Skeletal muscle satellite cell (primary cell): ENCODE data around the gene KNCN.

Experiments
- H3K27me3 ChIP-seq: 2 replicates; pipeline ENCODE4 v1.7.0; 2013; ENCODE audit warnings: low read length; ENCODE audit not compliant: control insufficient read depth, insufficient read depth
- H3K36me3 ChIP-seq: 2 replicates; pipeline ENCODE4 v1.7.0; 2013; ENCODE audit warnings: mild to moderate bottlenecking, control low read depth, low read length; ENCODE audit not compliant: insufficient read depth
- H3K4me1 ChIP-seq: 2 replicates; pipeline ENCODE4 v1.7.0; 2013; ENCODE audit warnings: low read length; ENCODE audit not compliant: control insufficient read depth, insufficient read depth
- H3K4me2 ChIP-seq: 2 replicates; pipeline ENCODE4 v1.7.0; 2013; ENCODE audit warnings: mild to moderate bottlenecking, low read length
- H3K4me3 ChIP-seq: 2 replicates; pipeline ENCODE4 v1.7.0; 2013; ENCODE audit warnings: low read length
- H3K9ac ChIP-seq: 2 replicates; pipeline ENCODE4 v1.7.0; 2013; ENCODE audit warnings: mild to moderate bottlenecking, low read depth, low read length, moderate library complexity
- H3K9me3 ChIP-seq: replicated peaks from 2 replicates; pipeline ENCODE4 v1.7.0; 2013; ENCODE audit warnings: mild to moderate bottlenecking, control low read depth, low read length

KNCN gene

DNA sequence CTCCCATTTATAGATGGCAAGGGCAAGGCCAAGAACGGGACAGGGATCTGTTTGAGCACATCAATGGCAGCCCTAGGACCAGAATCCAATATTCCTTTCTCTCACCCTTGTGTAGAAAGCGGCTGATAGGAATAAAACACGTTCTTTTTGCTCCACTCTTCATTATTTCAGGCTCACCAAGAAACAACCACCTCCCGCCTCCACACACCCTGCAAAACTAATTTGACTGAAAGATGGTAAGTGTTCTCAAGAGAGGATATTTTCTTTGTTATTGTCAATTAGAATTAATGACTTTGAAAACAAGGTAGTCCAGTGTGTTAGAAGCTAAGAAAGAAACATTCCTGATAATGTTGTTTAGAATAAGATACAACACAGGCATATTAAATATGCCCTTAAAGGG, 11.9 kb upstream of the KNCN start:
- no peaks in the 10 kb centered on the region for H3K4me1 ChIP-seq
- H3K9me3 ChIP-seq = no peaks in the 10 kb centered on the region
- H3K36me3 ChIP-seq = peaks cover 28% of the 10 kb centered on the region
- H3K4me2 ChIP-seq = no peak overlapping the region
- no peak overlapping the region for H3K4me3 ChIP-seq
- H3K9ac ChIP-seq = no peak overlapping the region
- no peaks in the 10 kb centered on the region for H3K27me3 ChIP-seq

DNA sequence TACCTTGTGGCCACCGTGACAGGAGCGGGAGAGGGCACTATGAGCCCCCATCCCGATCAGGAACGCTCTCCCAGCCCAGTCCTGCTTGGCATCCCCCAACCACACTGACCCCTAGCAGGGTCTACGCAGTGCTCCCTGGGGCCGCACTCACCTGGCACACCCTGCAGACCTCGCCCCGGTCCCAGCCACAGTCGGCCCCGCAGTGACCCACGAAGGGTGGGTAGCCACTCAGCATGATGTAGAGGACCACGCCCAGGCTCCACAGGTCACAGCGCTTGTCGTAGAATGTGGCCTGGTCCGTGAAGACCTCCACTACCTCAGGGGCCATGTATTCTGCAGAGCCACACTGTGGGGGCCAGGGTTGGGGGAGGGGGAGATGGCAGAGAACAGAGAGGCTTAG, 11.1 kb upstream of the KNCN start:
- Histone ChIP-seq H3K36me3 (peaks cover 29% of the 10 kb centered on the region), H3K9me3 (no peaks in the 10 kb centered on the region), H3K27me3 (no peaks in the 10 kb centered on the region), H3K9ac (no peak overlapping the region), H3K4me3 (no peak overlapping the region), H3K4me2 (no peak overlapping the region), H3K4me1 (peaks cover 1% of the 10 kb centered on the region)

DNA sequence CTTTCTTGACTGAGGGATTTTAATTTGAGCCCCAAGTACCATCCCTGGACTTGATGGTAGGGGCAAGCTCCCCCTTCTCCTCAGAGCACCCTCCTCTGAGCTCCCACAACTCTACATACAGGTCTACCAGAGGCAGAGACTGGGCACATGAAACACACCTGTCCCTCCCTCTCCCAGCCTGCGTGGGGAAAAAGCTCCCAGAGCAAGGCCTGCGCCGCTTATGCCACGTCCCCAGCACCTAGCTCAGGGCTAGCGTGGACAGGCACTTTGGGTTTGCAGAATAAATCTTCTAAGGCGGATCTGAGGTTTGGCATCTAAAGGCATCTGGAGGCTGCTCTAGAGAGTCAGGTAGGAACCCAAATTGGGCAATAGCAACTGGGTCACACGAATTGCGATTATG, 7.5 kb upstream of the KNCN start:
- no peak overlapping the region for H3K4me2 ChIP-seq
- H3K27me3 ChIP-seq = no peaks in the 10 kb centered on the region
- peaks cover 23% of the 10 kb centered on the region for H3K36me3 ChIP-seq
- H3K9me3 ChIP-seq = no peaks in the 10 kb centered on the region
- H3K4me1 ChIP-seq = peaks cover 12% of the 10 kb centered on the region
- no peak overlapping the region for H3K4me3 ChIP-seq
- no peak overlapping the region for H3K9ac ChIP-seq

DNA sequence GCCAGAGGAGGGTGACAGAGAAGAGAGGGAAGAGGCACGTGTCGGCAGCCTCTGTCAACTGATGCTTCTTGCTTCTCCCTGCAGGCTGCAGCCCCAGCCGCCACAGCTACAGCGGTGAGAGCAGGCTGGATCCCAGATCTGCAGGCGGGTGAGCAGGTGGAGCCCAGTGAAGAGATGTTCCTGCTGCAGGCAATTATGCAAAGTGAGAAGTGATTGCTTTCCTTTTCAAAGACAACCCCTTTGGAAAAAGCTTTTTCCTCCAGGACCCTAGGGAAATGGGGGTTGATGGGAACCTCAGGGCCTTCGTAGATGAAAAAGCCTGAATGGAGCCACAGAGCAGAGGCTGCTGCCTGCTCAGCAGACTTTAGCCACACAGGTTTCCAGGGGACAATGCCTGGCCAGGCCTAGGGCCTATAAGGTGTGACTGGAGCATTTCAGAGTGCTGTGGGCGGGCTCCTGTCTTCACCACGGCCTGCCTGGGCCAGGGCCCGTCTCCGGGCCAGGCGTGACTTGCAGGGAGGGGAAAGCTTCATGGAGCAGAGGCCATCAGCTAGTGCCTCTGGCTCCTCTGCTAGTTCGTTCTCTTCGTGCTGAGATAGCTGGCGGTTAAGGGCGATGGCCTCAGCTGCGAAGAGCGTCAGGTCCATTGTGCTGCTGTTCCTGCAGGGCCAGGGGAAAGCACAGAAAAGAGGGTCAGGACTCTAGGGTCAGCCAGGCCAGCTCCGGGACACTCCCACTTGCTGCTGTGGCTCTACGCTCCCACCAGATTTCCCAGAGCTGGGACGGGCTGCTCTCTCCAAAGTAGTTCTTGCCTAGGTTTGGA, 6.9 kb upstream of the KNCN start:
- Histone ChIP-seq H3K36me3 (peaks cover 23% of the 10 kb centered on the region), H3K9me3 (no peaks in the 10 kb centered on the region), H3K9ac (no peak overlapping the region)

DNA sequence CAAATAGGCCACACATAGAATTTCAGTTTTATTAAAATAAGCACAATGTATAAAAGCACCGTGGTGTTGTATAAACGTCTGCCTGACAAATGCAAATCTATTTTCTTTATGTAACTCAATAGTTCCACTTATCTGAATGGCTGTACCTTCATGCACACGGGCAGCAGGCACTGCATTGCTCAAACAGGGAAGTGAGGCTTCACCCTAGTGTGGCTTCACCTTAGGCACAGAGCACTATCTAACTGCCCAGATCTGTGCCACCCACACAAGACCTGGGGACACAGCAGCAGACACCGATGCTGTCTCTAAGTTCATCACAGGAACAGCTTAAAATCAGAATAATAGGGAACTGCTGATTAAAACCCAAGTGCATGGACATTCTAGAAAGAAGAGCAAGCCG, 6.0 kb upstream of the KNCN start:
- Histone ChIP-seq H3K27me3 (no peaks in the 10 kb centered on the region), H3K36me3 (peaks cover 15% of the 10 kb centered on the region), H3K4me1 (peaks cover 12% of the 10 kb centered on the region), H3K4me3 (no peak overlapping the region), H3K9me3 (no peaks in the 10 kb centered on the region), H3K4me2 (no peak overlapping the region), H3K9ac (no peak overlapping the region)

More for the DNA sequence above, 6.9 kb upstream of the KNCN start:
- Histone ChIP-seq H3K27me3 (no peaks in the 10 kb centered on the region), H3K4me2 (no peak overlapping the region), H3K4me3 (no peak overlapping the region), H3K4me1 (peaks cover 12% of the 10 kb centered on the region)

DNA sequence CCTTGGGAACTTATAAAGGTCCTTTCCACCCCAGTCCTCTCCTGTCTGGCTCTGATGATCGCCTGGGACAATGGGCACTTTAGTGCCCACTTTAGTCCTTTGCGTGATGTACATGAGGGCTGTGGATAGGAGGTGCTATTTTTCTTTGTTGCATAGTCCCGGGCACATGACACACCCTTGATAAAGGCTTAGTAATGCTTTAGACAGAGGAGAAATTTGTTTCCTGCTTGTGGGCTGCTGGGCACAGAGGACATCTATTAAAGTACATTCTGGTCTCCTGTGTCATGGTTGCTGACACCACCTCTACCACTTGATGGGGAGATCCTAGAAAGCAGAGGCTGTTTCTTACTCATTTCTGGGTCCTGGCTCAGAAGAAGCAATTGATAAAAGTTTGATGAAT, 5.4 kb upstream of the KNCN start:
- no peak overlapping the region for H3K4me3 ChIP-seq
- peaks cover 12% of the 10 kb centered on the region for H3K4me1 ChIP-seq
- no peak overlapping the region for H3K4me2 ChIP-seq
- H3K9me3 ChIP-seq = no peaks in the 10 kb centered on the region
- peaks cover 14% of the 10 kb centered on the region for H3K36me3 ChIP-seq
- no peaks in the 10 kb centered on the region for H3K27me3 ChIP-seq
- H3K9ac ChIP-seq = no peak overlapping the region

DNA sequence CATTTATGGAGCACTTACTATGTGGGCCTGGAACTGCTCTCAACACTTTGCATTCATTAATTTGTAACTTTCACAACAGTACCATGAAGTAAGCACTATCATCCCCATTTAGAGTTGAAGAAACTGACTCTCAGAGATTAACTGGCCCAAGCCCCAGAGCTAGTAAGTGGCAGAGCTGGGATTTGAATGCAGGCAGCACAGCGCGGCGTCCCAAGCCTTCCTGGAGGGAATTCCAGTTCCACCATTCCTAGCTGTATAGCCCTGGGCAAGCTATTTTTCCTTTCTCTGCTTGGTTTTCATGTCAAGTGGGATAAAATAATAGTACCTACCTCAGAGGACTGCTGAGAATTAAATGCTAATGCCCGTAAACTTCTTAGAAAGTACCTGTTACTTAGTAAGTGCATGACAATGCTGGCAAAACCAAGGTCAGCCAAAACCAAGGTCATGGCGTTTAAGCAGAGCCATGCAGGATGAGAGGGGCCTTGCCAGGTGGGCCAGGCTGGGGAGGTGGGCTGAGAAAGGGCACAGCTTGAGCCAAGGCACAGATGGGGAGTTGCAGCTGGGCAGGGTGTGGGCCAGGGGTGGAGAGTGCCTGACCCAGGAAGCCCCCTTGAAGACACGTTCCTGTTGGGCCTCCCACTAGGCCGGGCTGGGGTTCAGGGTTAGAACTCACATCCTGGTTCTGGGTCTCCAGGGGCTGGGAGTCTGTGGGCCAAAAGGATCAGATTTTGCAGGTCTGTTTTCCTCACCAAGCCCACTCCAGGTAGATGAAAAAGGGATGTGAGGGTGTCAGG, 4.6 kb upstream of the KNCN start:
- Histone ChIP-seq H3K4me3 (no peak overlapping the region), H3K9ac (no peak overlapping the region), H3K36me3 (peaks cover 8% of the 10 kb centered on the region), H3K27me3 (peaks cover 5% of the 10 kb centered on the region), H3K4me2 (no peak overlapping the region), H3K9me3 (no peaks in the 10 kb centered on the region), H3K4me1 (peaks cover 12% of the 10 kb centered on the region)

DNA sequence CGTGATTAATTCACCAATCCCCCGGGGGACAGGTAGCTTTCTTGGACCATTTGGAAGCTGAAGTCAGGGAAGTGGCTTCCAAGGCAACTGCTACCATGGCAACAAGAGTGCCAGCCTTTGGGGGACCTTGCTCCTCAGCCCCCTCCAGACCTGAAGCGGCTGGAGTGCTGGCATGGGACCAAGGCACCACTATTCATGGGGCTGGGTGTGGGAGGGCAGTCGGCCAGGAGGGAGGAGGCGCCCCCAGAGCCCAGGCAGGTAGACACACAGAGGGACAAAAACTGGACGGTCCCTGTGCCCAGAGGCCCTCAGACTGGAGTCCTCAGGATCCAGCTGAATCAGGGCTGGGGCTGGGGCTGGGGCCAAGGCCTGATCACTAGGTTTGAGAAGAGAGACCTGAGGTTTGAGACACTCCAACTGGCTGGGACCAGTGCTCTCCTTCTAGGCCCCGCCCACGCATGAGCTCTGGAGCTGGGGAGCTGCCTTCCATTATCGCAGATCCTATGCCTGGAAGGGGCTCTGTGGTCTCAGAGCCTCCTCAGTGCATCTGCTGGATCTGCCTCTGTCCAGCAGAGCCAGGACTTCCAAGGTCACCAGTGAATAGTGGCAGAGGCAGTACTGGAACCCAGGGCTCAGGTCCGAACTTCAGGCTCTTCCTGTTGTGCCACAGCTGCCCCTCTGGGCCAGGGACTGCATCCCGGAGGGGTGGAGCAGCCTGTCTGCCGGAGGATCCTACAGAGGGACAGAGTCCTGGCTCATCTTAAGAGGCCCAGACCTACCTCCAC, 3.3 kb upstream of the KNCN start:
- H3K36me3 ChIP-seq = peaks cover 5% of the 10 kb centered on the region
- peaks cover 12% of the 10 kb centered on the region for H3K4me1 ChIP-seq
- peaks cover 13% of the 10 kb centered on the region for H3K27me3 ChIP-seq
- no peak overlapping the region for H3K9ac ChIP-seq
- H3K9me3 ChIP-seq = no peaks in the 10 kb centered on the region
- no peak overlapping the region for H3K4me3 ChIP-seq
- H3K4me2 ChIP-seq = no peak overlapping the region

DNA sequence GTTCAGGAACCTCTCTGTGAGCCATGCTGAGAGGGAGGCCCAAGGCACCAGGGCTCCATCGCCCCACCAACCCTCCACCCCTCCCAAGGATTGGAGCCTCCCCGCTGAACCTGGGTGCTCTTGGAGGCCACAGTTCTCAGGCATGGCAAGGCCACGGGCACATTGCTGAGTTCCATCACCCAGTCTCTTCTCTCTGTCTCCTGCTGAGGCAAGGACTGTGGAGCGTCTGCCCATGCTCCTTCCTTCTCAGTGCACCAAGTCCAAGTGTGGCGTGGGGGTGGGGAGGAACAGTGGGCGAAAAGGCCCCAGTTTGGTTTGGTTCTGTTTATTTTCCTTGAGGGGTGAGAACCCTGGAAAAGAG, 2.8 kb upstream of the KNCN start:
- Histone ChIP-seq H3K4me3 (no peak overlapping the region), H3K4me2 (no peak overlapping the region), H3K9ac (no peak overlapping the region), H3K4me1 (peaks cover 12% of the 10 kb centered on the region), H3K36me3 (peaks cover 5% of the 10 kb centered on the region), H3K27me3 (peaks cover 13% of the 10 kb centered on the region), H3K9me3 (no peaks in the 10 kb centered on the region)

DNA sequence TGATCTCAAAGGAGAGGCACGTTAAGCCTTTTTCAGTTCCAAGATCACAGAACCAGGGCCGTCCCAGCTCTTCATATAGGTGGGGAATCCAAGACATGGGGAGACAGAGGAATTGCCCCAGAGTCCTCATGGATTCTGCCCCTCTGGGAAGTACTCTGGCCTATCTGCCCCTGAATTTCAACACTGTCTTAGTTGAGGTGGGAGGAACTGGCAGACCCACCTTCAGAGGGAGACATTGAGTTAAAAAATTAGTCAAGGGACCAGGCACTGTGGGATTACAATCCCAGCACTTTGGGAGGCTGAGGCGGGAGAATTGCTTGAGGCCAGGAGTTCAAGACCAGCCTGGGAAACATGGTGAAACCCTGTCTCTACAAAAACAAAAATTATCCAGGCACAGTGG, 2.1 kb upstream of the KNCN start:
- H3K4me1 ChIP-seq = peaks cover 12% of the 10 kb centered on the region
- H3K36me3 ChIP-seq = peaks cover 5% of the 10 kb centered on the region
- no peak overlapping the region for H3K4me2 ChIP-seq
- no peaks in the 10 kb centered on the region for H3K9me3 ChIP-seq
- peaks cover 13% of the 10 kb centered on the region for H3K27me3 ChIP-seq
- H3K4me3 ChIP-seq = no peak overlapping the region
- no peak overlapping the region for H3K9ac ChIP-seq
